GM21360 (cell line): ENCODE measurements around the gene C11orf21.

Experiments used
- ATAC-seq: cut with Tn5 transposase; IDR thresholded peaks from one replicate; pipeline ENCODE4 v1.9.1; 2021; ENCODE audit warnings: mild to moderate bottlenecking, moderate library complexity; ENCODE audit not compliant: unreplicated experiment

Gene C11orf21

GRCh38 chr11:2321311-2321683, 19.6 kb upstream of the C11orf21 start:
- no peak for ATAC-seq

- ATAC-seq: no peak
These were observed 19.0 kb upstream of the C11orf21 start for GRCh38 chr11:2320568-2321310.

- ATAC-seq: no peak
These were observed 18.2 kb upstream of the C11orf21 start for GRCh38 chr11:2319791-2320472.

- no peak for ATAC-seq
These were observed 17.0 kb upstream of the C11orf21 start for GRCh38 chr11:2318707-2319106.

GRCh38 chr11:2318123-2318522, 16.4 kb upstream of the C11orf21 start:
- ATAC-seq: no peak

- ATAC-seq: no peak
These were observed 15.8 kb upstream of the C11orf21 start for GRCh38 chr11:2317354-2318050.

GRCh38 chr11:2316963-2317244, 15.2 kb upstream of the C11orf21 start:
- ATAC-seq: no peak

- ATAC-seq: no peak
These were observed 14.6 kb upstream of the C11orf21 start for GRCh38 chr11:2316169-2316962.

- ATAC-seq: no peak
These were observed 13.9 kb upstream of the C11orf21 start for GRCh38 chr11:2315395-2316168.

GRCh38 chr11:2314525-2315394, 13.0 kb upstream of the C11orf21 start:
- ATAC-seq: no peak

- no peak for ATAC-seq
These were observed 12.4 kb upstream of the C11orf21 start for GRCh38 chr11:2314136-2314524.

GRCh38 chr11:2313051-2313951, 11.6 kb upstream of the C11orf21 start:
- no peak for ATAC-seq

- no peak for ATAC-seq
These were observed 10.7 kb upstream of the C11orf21 start for GRCh38 chr11:2312232-2313042.

- no peak for ATAC-seq
These were observed 9.8 kb upstream of the C11orf21 start for GRCh38 chr11:2311353-2312133.

- no peak for ATAC-seq
These were observed 9.2 kb upstream of the C11orf21 start for GRCh38 chr11:2310786-2311352.

GRCh38 chr11:2310073-2310785, 8.5 kb upstream of the C11orf21 start:
- no peak for ATAC-seq
